Inflammatory macrophage (primary cell): ENCODE data around the gene C1GALT1.
"Not testable (repeated sequence)": the region's sequence is repeated elsewhere in the genome, so short reads cannot be mapped to it uniquely, and the experiment has no call there.

ENCODE experiments used
- DNase-seq, 2 donors: peaks; one replicate each; pipeline ENCODE4 v3.0.0-alpha.2; 2020 to 2022

C1GALT1 gene

GRCh38 chr7:7173956-7174632 is 8.2 kb upstream of the C1GALT1 start:
- DNase-seq: no peak

- no peak for DNase-seq
Observed at GRCh38 chr7:7175075-7175695, 7.2 kb upstream of the C1GALT1 start.

GRCh38 chr7:7176406-7177043 is 5.8 kb upstream of the C1GALT1 start:
- peak; percentile 75 to 81 for DNase-seq

DNA sequence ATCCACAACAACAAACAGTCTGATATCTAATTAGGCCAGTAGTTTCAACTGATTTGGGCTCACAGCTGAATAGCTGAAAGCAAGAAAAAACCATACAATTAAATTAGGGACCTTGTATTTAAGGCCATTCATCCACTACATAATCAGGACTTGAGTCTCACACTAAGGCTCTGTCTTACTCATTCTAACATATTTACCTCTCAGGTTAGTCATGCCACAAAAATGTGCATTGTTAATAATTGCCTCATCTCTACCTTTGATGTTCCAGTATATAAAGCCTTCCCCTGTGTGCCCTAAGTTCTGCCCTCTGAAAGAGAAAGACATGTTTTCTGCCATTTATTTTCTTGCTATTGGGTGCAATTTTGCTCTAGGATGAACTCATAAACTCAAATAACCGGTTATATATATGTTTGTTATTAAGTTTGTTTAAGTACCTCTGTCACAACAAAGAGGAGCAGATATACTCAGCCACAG is 5.3 kb upstream of the C1GALT1 start:
- DNase-seq: no peak

DNA sequence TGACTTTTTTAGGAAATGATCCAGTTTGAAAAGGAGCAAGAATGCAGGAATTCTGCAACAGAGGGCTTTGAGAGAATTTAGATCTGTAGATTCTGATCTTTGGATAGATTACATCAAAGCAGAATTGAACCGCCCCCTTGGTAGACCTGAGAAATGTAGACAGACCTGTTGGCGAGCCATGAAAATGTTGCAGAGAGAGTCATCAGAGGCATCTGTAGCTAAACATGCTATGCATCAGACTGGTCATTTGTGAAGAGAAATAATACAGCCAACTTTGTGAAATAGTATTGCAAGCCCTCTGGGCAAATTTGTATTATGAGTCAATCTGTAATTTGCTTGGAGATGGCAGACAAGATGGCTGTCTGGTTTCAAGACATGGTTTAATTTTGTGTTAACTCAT is 4.3 kb upstream of the C1GALT1 start:
- no peak for DNase-seq

GRCh38 chr7:7178906-7179305 is 3.4 kb upstream of the C1GALT1 start:
- DNase-seq: no peak

DNA sequence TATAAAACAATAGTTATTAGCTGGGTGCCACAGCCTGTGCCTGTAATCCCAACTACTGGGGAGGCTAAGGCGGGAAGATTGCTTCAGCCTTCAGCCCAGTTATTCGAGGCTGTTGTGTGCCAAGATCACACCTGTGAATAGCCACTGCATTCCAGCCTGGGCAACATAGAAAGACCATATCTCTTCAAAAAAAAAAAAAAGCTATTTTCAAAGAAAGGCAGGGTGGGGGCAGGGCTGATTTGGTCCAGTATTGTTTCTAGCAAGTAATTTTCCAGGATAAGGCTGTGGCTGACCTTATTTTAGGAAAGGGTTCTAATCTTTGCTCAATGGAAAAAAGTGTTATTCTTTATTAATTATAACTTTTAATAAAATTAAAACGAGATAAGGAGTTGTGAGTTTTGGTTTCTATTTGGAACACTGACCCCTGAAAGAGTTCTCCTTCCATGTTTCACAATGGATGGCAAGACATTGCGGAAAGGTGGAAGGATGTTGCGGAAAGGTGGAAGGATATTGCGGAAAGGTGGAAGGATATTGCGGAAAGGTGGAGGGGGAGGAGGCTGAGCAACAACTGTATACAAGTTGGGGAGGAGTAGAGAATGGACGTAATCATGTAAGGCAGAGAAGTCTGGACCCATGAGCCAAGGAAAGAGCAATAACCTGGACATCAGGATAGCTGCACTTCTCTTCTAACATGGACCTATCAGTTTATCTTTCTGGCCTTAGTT is 1.5 kb upstream of the C1GALT1 start:
- no peak for DNase-seq

GRCh38 chr7:7181519-7182155 is 707 bp upstream of the C1GALT1 start:
- DNase-seq: peak; percentile 77 to 79

DNA sequence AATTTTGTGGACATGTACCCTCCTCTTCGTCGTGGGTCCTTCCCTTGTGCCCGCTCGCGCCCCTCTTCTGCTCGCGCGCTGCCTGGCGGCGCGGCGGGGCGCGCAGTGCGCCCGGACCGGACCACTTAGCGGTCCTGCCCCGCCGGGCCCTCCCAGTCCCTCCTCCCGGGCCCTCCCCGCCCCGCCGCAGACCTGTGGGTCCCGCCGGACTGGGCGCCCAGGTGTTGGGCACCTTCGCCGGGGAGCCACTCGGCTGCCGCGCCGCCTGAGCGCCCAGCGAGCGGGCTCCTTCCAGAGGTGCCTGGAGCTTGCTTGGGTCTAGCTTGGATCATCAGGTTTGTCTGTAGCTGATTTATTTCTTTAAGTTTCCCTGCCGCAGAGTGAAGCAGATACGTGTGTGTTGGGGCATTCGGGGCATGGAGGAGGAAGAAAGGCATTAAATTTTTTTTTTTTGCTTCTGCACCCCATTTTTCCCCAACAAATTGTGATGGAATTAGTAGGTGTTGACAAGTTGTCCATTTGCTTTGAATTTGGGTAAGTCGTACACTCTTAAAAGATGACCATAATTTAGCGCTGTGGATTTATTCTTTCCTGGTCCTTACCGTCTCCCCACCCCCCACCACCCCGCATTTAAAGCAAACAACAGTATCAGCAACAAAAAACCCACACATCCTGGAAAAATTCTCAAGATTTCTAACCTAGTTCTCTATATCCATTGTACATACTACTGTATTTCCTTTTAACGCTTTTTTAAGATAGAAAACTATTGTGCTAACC is 905 bp downstream of the C1GALT1 start:
- peak; percentile 11 to 28 for DNase-seq

DNA sequence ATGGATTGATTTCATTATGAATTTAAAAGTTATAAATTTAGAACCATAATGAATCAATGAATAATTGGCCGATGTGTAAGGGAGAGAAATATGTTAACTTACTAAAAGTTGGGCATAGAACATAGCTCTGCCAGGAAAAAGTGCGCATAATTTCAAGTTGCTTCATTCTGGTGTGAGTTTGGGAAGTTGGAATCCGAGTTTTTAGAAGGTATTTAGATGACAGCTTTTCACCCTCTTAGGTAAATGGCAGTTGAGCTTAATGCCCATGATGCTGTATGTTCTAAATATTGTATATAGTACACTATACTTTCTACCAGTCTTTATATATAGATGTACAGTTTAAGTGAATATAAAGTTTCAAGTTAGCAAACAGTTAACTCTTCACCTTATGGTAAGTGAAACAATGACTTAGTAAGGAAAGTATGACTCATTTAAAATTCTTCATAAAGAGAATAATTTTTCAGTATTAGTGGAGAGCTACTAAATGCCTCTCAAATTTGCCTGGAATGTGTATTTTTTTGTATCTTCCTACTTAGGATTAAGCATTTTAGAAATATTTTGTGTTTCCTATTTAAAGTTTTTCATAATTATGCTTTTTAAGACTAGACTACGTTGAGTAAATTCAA is 1.6 kb downstream of the C1GALT1 start:
- DNase-seq: no peak

GRCh38 chr7:7185371-7185989 is 3.1 kb downstream of the C1GALT1 start:
- no peak for DNase-seq

DNA sequence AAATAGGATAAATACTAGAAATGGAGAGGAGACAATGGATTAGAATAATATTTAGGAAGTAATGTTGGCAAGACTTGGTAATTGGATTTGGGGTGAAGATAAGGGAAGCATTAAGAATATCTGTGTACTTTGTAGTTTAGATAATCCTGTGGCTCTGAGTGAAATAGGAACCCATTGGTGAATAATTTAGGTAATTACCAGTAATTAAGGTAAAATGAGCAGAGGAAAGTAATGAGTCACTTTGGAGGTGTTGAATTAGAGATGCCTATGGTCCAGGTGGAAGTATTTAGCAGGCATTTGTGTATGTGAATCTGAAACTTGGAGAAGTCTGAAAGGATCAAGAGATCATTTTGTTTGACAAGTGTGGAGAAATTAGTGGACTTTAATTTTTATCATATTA is 5.7 kb downstream of the C1GALT1 start:
- no peak for DNase-seq

DNA sequence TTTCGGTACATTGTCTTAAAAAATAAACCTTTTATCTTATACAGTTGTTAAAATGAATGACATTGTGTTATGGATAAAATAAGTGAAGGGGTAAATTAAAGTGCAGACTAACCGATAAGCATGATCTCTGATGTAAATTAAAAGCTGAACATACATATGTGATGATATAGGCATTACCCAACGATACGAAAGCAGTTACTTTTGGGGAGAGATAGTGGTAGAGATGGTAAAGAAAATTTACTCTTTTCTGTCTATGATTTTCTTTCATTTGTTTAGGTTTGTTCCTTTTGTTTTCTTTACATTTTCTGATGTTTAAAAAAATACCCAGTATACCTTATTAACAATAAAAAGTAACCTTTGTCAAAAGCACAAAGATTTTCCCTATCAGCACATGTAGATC is 6.4 kb downstream of the C1GALT1 start:
- no peak for DNase-seq

DNA sequence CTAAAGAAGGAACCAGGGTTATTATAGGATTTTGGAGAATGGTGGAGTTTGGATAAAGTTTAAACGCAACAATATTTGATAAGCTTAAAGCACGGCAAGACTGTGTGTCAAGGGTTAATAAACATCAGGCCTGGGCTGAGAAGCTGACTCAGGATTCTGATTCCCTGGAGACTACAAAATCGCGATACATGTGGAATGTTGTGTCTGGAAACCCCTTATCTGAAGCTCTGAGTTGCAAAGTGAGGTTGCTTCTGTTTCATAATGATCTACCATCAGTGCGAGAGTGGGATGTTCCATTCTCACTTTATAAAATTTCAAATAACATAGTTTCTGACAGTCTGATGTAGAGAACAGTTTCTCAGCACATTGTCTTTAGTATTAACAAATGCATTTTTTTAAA is 7.8 kb downstream of the C1GALT1 start:
- DNase-seq: no peak

DNA sequence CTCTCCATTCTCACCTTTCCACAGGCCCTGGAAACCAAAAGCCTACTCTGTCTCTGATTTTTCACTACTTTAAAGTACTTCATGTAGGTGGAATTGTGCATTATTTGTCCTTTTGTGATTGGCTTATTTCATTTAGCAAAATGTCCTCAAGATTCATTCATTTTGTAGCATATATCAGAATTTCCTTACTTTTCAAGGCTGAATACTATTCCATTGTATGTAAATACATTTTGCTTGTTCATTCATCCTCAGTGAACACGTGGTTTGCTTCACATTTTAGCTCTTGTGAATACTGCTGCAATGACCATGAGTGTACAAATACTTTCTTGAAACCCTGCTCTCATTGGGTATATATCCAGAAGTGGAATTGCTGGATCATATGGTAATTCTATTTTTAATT is 8.8 kb downstream of the C1GALT1 start:
- no peak for DNase-seq

GRCh38 chr7:7192798-7193788 is 10.7 kb downstream of the C1GALT1 start:
- DNase-seq: not testable (repeated sequence)

- not testable (repeated sequence) for DNase-seq
Observed at GRCh38 chr7:7199592-7199991, 17.2 kb downstream of the C1GALT1 start.

DNA sequence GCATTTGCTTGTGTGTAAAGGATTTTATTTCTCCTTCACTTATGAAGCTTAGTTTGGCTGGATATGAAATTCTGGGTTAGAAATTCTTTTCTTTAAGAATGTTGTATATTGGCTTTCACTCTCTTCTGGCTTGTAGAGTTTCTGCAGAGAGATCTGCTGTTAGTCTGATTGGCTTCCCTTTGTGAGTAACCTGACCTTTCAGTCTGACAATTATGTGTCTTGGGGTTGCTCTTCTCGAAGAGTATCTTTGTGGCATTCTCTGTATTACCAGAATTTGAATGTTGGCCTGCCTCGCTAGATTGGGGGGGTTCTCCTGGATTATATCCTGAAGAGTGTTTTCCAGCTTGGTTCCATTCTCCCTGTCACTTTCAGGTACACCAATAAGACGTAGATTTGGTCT is 17.9 kb downstream of the C1GALT1 start:
- DNase-seq: not testable (repeated sequence)

- no peak for DNase-seq
Observed at GRCh38 chr7:7201578-7202374, 19.4 kb downstream of the C1GALT1 start.
